ENCODE data around the gene PACS1. TPM values are rescaled to one million over a fixed set of nuclear protein-coding genes. Genes with fewer than 3 reads are reported as not detected.

PACS1 gene
- total RNA-seq, 3 donors from 2014 or later = 43.4 to 46.3 (median 44.8) TPM

DNA sequence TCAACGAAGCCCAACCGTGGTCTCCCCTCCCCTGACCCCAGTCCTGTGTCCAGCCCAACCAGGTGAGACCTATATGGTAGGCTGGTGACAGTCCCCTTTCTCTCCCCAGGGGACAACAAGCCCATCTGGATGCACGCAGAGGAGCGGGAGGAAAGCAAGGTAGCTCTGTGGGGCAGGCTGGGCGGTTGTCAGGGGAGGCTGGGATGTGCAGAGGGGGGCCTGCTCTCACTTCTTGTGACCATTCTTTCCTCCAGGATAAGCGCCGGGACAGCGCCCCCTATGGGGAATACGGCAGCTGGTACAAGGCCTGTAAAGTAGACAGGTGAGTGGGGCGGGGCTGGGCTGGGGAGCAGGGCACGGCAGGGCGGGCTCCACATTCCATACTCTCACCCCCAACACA is 194.8 kb downstream of the PACS1 start:
- H3K4me3 Mint-ChIP-seq = no peak overlapping the region
- ATAC-seq = no peak
- peak; percentile 27 for DNase-seq

DNA sequence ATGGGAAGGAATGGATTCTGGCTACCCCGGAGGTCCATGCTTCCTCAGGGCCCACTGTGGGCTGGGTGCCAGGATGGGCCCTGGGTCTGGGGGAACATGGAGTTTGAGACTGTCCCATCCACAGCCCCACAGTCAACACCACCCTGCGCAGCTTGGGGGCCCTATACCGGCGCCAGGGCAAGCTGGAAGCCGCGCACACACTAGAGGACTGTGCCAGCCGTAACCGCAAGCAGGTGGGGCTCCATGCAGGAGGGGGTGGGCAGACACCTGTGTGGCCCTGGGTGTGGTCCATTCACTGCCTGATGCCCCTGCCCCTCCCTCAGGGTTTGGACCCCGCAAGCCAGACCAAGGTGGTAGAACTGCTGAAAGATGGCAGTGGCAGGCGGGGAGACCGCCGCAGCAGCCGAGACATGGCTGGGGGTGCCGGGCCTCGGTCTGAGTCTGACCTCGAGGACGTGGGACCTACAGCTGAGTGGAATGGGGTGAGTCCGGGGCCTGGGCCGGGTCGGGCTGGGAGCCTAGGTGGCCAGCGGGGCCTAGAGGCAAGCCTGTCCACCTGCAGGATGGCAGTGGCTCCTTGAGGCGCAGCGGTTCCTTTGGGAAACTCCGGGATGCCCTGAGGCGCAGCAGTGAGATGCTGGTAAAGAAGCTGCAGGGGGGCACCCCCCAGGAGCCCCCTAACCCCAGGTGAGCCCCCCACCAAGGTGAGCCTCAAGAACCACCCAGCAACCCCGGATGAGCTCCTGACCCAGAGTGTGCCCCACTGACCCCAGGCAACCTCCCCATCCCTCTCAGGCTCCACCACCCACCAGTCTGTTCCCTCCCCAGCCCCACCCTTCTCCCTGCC is 195.7 kb downstream of the PACS1 start:
- Mint-ChIP-seq H3K4me1 (ENCODE audit: low read depth) (peaks cover 27% of the 10 kb centered on the region), H3K36me3 (ENCODE audit: insufficient read depth) (peaks cover 13% of the 10 kb centered on the region)

More for the DNA sequence above, 194.8 kb downstream of the PACS1 start:
- Mint-ChIP-seq H3K36me3 (ENCODE audit: insufficient read depth) (peaks cover 14% of the 10 kb centered on the region), H3K4me1 (ENCODE audit: low read depth) (peaks cover 19% of the 10 kb centered on the region), H3K9me3 (no peaks in the 10 kb centered on the region), H3K27me3 (ENCODE audit: low read depth) (no peaks in the 10 kb centered on the region)

DNA sequence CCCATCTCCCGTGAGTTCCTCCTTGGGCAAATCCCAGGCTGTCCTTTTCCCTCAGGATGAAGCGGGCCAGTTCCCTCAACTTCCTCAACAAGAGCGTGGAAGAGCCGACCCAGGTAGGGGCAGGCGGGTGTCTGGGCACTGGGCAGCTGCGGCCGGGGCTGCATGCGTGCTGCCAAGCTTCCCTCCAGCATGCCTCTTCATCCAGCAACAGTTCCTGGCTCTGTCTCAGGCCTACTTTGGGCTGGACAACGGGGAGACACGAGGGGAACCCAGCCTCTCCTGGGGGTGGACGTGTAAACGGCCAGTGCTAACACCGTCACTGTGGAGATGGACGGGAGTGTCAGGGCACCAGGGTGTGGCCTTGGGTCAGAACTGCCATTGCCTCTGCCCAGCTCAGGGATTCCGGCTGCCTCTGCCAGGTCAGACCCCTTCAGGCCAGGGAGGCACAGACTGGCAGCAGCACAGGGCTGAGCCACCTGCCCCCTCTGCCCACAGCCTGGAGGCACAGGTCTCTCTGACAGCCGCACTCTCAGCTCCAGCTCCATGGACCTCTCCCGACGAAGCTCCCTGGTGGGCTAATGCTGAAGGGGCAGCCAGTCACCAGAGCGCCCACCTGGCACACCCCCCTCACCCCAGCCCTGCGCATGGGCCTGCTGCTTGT is 196.4 kb downstream of the PACS1 start:
- H3K36me3 Mint-ChIP-seq (ENCODE audit: insufficient read depth) = peaks cover 14% of the 10 kb centered on the region
- no peaks in the 10 kb centered on the region for H3K9me3 Mint-ChIP-seq
- ATAC-seq (no peak), DNase-seq (no peak)
- H3K4me1 Mint-ChIP-seq (ENCODE audit: low read depth) = peaks cover 29% of the 10 kb centered on the region
- H3K27me3 Mint-ChIP-seq (ENCODE audit: low read depth) = no peaks in the 10 kb centered on the region
- H3K4me3 Mint-ChIP-seq = peak overlapping the region; percentile 96

More for the DNA sequence above, 195.7 kb downstream of the PACS1 start:
- DNase-seq (no peak), ATAC-seq (no peak)
- Mint-ChIP-seq H3K27me3 (ENCODE audit: low read depth) (no peaks in the 10 kb centered on the region), H3K9me3 (no peaks in the 10 kb centered on the region), H3K4me3 (no peak overlapping the region)

DNA sequence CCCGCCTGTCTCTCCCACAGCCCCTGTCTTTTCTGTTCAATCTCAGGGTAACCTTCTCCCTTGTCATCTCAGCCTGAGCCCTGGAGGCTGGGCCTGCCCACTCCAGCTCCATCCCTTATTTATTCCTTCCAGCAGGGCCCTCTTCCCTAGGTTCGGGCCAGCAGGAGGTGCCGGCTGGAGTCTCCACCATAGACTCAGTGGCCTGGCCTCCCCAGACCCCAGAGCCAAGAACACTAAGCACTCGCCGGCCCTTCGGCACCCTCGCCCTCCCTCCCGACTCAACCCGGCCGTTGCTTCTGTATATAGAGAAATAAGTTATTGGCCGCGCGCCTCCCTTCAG is 196.9 kb downstream of the PACS1 start:
- H3K27me3 Mint-ChIP-seq (ENCODE audit: low read depth) = no peaks in the 10 kb centered on the region
- H3K4me1 Mint-ChIP-seq (ENCODE audit: low read depth) = peaks cover 34% of the 10 kb centered on the region
- no peak for ATAC-seq
- no peaks in the 10 kb centered on the region for H3K9me3 Mint-ChIP-seq
- H3K4me3 Mint-ChIP-seq = peak overlapping the region; percentile 96
- DNase-seq = no peak
- peaks cover 14% of the 10 kb centered on the region for H3K36me3 Mint-ChIP-seq (ENCODE audit: insufficient read depth)

DNA sequence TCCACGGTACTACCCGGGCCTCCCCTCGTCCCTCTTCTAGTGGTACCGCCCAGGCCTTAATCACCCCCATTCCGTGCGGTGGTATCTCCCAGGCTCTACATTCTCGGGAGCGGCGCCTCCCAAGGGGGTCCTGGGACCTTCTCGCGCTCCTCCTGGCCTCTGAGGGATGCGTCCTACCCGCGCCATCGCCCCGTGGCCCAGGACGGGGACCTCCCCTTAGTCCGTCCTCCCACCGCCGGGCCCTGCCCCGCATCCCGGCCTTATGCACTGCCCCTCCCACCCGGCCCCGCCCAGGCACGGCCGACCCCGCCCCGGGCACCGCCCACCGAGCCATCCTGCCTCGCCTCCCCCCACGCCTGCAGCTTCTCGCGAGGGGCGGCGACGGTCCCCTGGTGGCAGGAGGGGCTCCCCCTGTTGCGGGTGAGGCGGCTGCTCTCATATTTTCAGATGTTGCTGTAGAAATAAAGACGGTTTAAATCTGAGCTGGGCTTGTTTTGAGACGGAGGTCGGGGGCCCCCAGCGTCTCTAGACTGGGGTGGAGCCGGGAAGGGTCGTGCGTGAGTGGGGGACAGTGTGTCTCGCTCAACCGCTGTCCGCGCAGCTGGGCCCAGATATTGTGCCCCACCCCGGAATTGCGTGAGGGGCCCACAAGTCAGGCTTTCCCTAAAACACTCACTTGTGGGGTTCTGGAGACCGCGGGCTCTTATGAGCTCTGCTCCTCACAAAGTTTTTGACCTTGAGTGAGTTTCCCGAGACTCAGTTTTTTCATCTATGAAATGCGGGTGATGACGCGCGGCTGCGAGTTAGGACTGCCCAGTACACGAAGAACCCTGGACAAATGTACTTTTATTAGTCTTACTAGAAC is 197.5 kb downstream of the PACS1 start:
- Mint-ChIP-seq H3K4me1 (ENCODE audit: low read depth) (peaks cover 38% of the 10 kb centered on the region), H3K36me3 (ENCODE audit: insufficient read depth) (peaks cover 17% of the 10 kb centered on the region), H3K4me3 (peak overlapping the region; percentile 96), H3K9me3 (no peaks in the 10 kb centered on the region), H3K27me3 (ENCODE audit: low read depth) (no peaks in the 10 kb centered on the region)
- DNase-seq (peak; percentile 83), ATAC-seq (peak; percentile 63 to 69)

DNA sequence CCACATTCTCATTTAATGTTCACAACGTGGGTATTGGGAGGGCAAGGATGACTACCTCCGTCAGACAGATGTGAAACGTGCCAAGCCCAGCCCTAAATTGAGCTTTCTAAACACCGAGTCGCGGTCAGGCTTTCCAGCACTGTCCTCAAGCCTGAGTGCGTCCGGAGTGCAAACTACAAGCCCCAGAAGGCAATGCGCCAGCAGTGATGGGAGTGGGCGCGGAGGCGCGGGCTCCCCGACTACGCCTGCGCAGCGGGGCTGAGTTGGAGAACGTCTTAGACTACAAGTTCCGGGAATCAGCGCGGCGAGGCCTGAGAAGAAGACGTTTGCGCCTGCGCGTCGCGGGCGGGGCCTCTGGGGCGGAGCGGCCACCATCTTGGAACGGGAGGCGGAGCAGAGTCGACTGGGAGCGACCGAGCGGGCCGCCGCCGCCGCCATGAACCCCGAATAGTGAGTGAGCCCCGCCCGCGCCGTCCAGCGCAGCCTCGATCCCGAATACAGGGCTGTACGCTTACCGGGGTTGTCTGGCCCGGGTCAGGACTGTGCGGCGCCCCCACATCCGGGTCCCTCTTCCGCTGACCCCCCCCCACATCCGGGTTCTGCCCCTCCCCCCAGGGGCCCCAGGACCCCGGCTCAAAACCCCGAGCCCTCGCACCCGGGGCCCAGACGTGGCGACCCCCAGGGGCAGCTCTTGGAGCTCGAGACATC is 198.3 kb downstream of the PACS1 start, which contains the start of gene RAB1B:
RAB1B (plus strand) TSS at position 396 of the 708 bp plus-strand sequence; CDS start at position 437, 41 bp downstream.
- H3K36me3 Mint-ChIP-seq (ENCODE audit: insufficient read depth) = peaks cover 18% of the 10 kb centered on the region
- no peaks in the 10 kb centered on the region for H3K9me3 Mint-ChIP-seq
- ATAC-seq (peak; percentile 84 to 85), DNase-seq (peak; percentile 99)
- H3K4me1 Mint-ChIP-seq (ENCODE audit: low read depth) = peaks cover 45% of the 10 kb centered on the region
- H3K27me3 Mint-ChIP-seq (ENCODE audit: low read depth) = no peaks in the 10 kb centered on the region
- H3K4me3 Mint-ChIP-seq = peak within 1 kb of the TSS; percentile 96

DNA sequence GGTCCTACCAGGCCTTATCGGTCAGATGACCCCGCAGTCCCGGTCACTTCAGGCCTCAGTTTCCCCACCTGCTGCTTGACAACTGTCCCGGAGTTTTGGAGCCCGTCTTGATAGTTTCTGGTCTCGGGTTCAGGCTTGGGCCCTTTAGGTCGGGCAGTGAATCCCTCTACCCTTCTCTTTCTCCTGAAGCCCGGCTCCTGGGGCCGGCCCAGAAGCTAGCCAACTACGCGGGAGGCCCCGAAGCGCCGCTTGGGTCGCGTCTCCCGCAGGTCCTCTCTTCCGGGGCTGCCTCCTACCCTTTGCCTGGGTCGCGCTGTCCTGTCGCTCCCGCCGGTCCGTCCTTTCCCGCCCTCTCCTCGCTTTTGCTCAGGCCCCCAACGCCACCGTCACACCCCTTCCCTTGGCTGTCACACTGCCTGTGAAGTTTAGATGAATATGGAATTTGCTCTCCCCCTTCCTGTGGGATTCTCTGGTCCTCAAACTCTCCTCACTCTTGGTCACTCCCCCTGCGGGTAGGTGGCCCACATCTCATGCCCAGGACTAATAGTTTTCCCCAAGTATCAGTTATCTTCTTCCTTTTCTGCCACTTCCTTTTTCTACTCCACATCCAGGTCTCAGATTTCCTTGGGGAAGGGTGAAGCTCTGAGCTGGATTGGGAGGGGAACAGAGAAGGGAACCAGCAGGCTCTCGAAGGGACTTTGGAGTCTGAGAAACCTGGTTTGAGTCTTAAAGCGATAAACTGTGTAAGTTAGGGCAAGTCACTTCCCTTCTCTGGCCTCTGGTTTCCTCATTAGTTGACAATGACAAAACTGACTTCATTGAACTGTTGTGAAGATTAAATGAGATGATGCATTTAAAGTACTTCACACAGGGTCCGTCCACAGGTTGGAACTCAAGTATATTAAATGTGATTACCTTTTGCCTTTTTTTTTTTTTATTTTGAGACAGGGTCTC is 199.2 kb downstream of the PACS1 start:
- no peak for ATAC-seq
- H3K36me3 Mint-ChIP-seq (ENCODE audit: insufficient read depth) = peaks cover 21% of the 10 kb centered on the region
- no peaks in the 10 kb centered on the region for H3K9me3 Mint-ChIP-seq
- H3K4me1 Mint-ChIP-seq (ENCODE audit: low read depth) = peaks cover 51% of the 10 kb centered on the region
- DNase-seq = no peak
- no peaks in the 10 kb centered on the region for H3K27me3 Mint-ChIP-seq (ENCODE audit: low read depth)
- H3K4me3 Mint-ChIP-seq = peak overlapping the region; percentile 96

DNA sequence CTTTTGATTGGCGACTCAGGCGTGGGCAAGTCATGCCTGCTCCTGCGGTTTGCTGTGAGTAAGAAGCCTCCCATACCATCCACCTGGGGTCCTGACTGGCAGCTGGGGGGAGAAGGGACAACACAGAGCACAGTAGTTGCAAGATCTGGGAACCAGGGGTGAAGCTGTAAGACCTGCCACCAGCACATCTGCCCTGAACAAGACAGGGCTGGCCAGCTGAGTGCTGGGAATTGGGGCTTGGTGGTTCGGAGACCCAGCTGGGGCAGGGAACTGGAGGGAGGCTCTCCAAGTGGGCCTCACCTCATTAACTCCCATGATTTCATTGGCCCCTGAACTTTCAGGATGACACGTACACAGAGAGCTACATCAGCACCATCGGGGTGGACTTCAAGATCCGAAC is 201.7 kb downstream of the PACS1 start:
- H3K4me3 Mint-ChIP-seq = no peak overlapping the region
- H3K9me3 Mint-ChIP-seq = no peaks in the 10 kb centered on the region
- peaks cover 20% of the 10 kb centered on the region for H3K36me3 Mint-ChIP-seq (ENCODE audit: insufficient read depth)
- H3K4me1 Mint-ChIP-seq (ENCODE audit: low read depth) = peaks cover 52% of the 10 kb centered on the region
- H3K27me3 Mint-ChIP-seq (ENCODE audit: low read depth) = no peaks in the 10 kb centered on the region
- ATAC-seq = no peak
- DNase-seq = no peak

DNA sequence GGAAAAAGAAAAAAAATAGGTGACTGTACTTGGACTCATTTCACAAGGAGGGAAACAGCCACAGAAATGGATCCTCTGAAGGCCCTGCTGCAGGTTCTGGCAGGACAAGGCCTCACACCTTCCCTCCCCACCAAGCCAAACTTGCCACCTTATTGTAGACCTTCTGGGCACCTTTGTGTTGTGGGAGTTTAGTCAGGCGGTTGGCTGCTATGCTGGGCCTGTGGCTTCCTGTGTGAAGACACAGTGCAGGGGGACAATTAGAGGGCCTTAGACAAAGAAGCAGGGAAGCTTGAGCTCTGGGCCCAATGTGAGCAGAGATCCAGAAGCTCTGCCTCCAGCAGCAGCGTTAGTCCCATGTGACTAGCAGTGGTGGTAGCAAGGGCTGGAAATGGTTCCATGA is 202.5 kb downstream of the PACS1 start:
- ATAC-seq (no peak), DNase-seq (no peak)
- Mint-ChIP-seq H3K4me1 (ENCODE audit: low read depth) (peaks cover 50% of the 10 kb centered on the region), H3K9me3 (no peaks in the 10 kb centered on the region), H3K36me3 (ENCODE audit: insufficient read depth) (peaks cover 20% of the 10 kb centered on the region), H3K27me3 (ENCODE audit: low read depth) (no peaks in the 10 kb centered on the region), H3K4me3 (no peak overlapping the region)

DNA sequence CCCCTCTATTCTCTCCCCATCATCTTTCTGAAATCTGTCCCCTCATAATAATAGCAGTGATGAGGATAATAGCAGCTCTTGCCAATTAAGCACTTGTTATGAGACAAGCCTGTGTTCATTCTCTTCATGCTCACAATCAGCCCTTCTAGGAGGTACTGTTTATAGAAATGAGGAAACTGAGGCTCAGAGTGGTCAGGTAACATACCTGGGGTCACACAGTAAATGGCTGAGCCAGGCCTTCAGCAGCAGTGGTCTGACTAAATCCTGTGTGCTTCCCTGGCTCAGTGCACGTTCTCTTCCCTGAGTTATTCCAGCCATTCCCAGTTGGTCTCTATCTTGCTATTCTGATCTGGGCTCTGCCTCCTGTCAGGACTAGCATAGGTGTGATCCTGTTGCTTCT is 204.1 kb downstream of the PACS1 start:
- Mint-ChIP-seq H3K27me3 (ENCODE audit: low read depth) (no peaks in the 10 kb centered on the region), H3K36me3 (ENCODE audit: insufficient read depth) (peaks cover 20% of the 10 kb centered on the region), H3K4me3 (no peak overlapping the region), H3K9me3 (no peaks in the 10 kb centered on the region), H3K4me1 (ENCODE audit: low read depth) (peaks cover 49% of the 10 kb centered on the region)
- DNase-seq (no peak), ATAC-seq (no peak)

DNA sequence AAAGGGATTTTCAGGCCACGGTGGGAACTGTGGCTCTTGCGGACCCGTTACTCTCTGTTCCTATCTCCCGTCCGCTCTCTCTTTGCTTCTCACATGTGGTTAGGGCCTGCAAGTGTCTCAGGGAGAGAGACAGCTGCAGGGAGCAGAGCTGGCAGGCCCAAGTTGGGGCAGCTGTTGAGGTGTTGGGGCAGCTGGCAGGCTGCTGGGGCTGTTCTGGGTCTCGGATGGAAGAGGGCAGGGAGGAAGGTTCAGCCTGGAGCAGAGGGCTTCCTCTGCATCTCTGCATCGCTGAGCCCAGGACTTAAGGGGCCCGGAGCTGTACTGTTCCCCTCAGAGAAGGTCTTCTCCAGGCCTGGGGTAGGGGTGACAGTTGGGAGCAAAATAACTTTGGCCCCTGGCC is 205.3 kb downstream of the PACS1 start:
- no peak for ATAC-seq
- DNase-seq = no peak
- Mint-ChIP-seq H3K4me3 (no peak overlapping the region), H3K36me3 (ENCODE audit: insufficient read depth) (peaks cover 20% of the 10 kb centered on the region), H3K27me3 (ENCODE audit: low read depth) (no peaks in the 10 kb centered on the region), H3K9me3 (no peaks in the 10 kb centered on the region), H3K4me1 (ENCODE audit: low read depth) (peaks cover 40% of the 10 kb centered on the region)

DNA sequence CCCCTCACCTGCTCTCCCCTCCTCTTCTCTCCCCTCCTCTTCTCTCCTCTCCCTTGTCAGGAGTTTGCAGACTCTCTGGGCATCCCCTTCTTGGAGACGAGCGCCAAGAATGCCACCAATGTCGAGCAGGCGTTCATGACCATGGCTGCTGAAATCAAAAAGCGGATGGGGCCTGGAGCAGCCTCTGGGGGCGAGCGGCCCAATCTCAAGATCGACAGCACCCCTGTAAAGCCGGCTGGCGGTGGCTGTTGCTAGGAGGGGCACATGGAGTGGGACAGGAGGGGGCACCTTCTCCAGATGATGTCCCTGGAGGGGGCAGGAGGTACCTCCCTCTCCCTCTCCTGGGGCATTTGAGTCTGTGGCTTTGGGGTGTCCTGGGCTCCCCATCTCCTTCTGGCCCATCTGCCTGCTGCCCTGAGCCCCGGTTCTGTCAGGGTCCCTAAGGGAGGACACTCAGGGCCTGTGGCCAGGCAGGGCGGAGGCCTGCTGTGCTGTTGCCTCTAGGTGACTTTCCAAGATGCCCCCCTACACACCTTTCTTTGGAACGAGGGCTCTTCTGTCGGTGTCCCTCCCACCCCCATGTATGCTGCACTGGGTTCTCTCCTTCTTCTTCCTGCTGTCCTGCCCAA is 206.0 kb downstream of the PACS1 start:
- ATAC-seq (no peak), DNase-seq (no peak)
- peaks cover 35% of the 10 kb centered on the region for H3K4me1 Mint-ChIP-seq (ENCODE audit: low read depth)
- peaks cover 18% of the 10 kb centered on the region for H3K36me3 Mint-ChIP-seq (ENCODE audit: insufficient read depth)
- no peak overlapping the region for H3K4me3 Mint-ChIP-seq
- H3K9me3 Mint-ChIP-seq = no peaks in the 10 kb centered on the region
- no peaks in the 10 kb centered on the region for H3K27me3 Mint-ChIP-seq (ENCODE audit: low read depth)
